Astrocyte (in vitro differentiated cells and primary cell): Measurements from ENCODE around the gene HCN3.

ENCODE experiments used
- CTCF ChIP-seq: IDR thresholded peaks from 2 replicates; pipeline ENCODE4 v1.5.1; 2011; ENCODE audit warnings: low read depth, mild to moderate bottlenecking, inconsistent platforms, low read length, moderate library complexity; ENCODE audit not compliant: insufficient read depth
- EZH2 ChIP-seq: IDR thresholded peaks from 2 replicates; pipeline ENCODE4 v1.6.1; 2012; ENCODE audit warnings: mild to moderate bottlenecking, low read length, inconsistent platforms; ENCODE audit not compliant: insufficient read depth

- TF ChIP-seq CTCF (no peak), EZH2 (no peak)
These were observed 17.4 kb downstream of the HCN3 start for GRCh38 chr1:155294520-155295182.
